Measurements from ENCODE around the gene FOXJ2.
"Not testable (repeated sequence)": the region's sequence is repeated elsewhere in the genome, so short reads cannot be mapped to it uniquely, and the experiment has no call there.

FOXJ2 gene

DNA sequence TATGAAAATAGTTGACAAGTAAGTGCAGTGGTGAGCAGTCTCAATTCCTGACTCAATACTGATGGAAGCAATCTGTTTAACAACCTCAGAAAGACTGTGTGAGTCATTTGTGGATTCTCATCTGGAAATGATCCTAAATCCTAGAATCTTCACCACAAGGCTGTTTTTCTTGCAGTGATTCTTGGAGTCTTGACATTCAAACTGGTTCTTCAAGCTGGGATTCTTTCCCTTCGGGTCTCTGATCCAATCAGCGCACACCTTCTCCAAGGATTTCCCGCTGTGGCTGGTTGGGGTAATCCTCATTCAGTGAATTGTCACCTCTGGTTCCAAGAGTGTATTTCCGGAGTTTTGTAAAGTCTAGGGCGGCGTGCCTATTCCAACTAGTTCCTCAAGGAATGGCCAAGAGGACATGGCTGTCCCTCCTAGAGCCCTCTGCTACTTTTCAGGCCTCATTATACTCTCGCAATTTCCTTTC lies 37.7 kb upstream of the FOXJ2 start:
- no peak overlapping the region for H3K4me3 ChIP-seq (ENCODE audit: low read length)
- DNase-seq (ENCODE audit: low read depth), result no peak
- TF ChIP-seq, protein P1, sequence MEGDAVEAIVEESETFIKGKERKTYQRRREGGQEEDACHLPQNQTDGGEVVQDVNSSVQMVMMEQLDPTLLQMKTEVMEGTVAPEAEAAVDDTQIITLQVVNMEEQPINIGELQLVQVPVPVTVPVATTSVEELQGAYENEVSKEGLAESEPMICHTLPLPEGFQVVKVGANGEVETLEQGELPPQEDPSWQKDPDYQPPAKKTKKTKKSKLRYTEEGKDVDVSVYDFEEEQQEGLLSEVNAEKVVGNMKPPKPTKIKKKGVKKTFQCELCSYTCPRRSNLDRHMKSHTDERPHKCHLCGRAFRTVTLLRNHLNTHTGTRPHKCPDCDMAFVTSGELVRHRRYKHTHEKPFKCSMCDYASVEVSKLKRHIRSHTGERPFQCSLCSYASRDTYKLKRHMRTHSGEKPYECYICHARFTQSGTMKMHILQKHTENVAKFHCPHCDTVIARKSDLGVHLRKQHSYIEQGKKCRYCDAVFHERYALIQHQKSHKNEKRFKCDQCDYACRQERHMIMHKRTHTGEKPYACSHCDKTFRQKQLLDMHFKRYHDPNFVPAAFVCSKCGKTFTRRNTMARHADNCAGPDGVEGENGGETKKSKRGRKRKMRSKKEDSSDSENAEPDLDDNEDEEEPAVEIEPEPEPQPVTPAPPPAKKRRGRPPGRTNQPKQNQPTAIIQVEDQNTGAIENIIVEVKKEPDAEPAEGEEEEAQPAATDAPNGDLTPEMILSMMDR (conservative IDR thresholded peaks at IDR 0.05; ENCODE audit: low read depth, low read length), result no peak

DNA sequence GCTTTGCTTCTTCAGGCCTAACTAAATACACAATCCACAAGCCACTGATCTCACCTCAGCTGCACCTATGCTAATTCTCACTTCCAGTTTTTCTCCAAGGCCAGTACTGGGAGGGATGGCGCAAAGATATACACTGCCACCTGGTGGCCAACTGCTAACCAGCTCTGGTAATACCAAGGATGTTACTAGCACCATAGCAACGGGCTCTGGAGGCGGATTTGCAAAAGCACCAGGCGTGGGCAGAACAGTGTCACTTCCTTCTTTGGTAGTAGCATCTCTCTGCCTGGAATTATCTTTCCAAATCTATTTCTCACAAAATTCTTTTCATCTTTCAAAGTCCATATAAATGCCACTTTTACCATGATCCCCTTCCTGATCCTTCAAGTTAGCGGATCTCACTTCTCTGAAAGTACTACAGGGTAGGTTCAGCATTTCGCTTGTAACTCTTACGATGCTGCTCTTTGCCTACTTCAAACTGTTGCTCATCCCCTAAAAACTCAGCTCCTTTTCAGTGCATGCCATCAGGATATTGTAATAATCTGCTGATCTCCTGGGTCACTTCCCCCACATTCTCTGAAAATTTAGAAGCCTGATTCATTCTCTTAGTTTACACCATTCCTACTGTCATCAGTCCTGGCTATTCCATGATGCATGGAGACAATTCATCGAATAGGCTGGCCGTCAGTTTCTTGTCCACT lies 37.1 kb upstream of the FOXJ2 start:
- no peak for DNase-seq (ENCODE audit: low read depth)
- TF ChIP-seq, protein P1 (conservative IDR thresholded peaks at IDR 0.05; ENCODE audit: low read depth, low read length), result peak; percentile 71
- no peak overlapping the region for H3K4me3 ChIP-seq (ENCODE audit: low read length)

DNA sequence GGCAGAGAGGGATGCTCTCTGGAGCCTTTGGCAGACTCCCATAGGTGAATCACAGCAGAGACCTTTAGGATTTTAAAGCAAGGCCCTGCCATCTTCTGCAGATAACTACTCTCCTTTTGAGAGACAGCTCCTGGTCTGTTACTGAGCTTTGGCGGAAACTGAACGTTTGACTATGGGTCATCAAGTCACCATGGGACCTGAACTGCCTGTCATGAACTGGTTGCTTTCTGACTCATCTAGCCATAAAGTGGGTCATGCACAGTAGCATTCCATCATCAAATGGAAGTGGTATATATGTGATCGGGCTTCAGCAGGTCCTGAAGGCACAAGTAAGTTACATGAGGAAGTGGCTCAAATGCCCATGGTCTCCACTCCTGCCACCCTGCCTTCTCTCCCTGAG lies 31.7 kb upstream of the FOXJ2 start:
- H3K4me3 ChIP-seq (ENCODE audit: low read length); DNase-seq (ENCODE audit: low read depth): not testable (repeated sequence)

DNA sequence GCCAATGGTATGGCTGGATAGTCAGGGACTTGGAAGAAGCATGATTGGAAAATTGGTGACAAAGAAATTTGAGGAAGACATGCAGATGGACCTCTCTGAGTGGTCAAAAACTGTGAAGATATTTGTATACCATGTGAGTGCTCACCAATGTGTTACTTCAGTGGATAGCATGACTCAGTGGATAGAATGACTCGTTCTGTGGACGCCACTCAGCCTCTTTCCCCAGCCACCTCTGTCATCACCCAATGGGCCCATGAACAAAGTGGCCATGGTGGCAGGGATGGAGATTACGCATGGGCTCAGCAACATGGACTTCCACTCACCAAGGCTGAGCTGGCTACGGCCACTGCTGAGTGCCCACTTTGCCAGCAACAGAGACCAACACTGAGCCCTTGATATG lies 31.0 kb upstream of the FOXJ2 start:
- not testable (repeated sequence) for H3K4me3 ChIP-seq (ENCODE audit: low read length); DNase-seq (ENCODE audit: low read depth)

DNA sequence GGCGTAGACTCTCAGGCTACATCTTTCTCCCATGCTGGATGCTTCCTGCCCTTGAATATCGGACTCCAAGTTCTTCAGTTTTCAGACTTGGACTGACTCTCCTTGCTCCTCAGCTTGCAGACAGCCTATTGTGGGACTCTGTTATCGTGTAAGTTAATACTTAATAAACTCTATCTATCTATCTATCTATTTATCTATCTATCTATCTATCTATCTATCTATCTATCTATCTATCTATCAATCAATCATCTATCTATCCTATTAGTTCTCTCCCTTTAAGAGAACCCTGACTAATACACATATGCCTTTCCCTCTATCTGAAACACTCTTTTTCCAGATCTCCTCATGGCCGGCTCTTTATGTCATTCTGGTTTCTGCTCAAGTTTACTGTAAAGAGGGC lies 27.6 kb upstream of the FOXJ2 start:
- not testable (repeated sequence) for H3K4me3 ChIP-seq (ENCODE audit: low read length); DNase-seq (ENCODE audit: low read depth)

DNA sequence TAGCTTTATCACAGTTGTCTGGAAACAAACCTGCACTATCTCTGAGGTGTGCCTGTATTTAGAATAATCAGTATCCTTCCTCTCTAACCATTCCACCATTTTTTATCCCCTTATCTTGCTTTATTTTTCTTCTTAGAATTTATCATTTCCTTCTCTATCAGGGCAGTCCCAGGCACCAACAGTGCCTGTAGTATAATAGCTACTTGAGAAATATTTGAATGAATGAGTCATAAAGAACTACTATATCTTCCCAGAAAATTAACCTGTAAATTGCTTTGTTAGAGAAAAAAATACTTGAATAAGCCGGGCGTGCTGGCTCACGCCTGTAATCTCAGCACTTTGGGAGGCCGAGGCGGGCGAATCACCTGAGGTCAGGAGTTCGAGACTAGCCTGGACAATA lies 21.2 kb upstream of the FOXJ2 start:
- H3K4me3 ChIP-seq (ENCODE audit: low read length), result no peak overlapping the region
- peak; percentile 50 for DNase-seq (ENCODE audit: low read depth)
- TF ChIP-seq, protein P1 (conservative IDR thresholded peaks at IDR 0.05; ENCODE audit: low read depth, low read length), result no peak

DNA sequence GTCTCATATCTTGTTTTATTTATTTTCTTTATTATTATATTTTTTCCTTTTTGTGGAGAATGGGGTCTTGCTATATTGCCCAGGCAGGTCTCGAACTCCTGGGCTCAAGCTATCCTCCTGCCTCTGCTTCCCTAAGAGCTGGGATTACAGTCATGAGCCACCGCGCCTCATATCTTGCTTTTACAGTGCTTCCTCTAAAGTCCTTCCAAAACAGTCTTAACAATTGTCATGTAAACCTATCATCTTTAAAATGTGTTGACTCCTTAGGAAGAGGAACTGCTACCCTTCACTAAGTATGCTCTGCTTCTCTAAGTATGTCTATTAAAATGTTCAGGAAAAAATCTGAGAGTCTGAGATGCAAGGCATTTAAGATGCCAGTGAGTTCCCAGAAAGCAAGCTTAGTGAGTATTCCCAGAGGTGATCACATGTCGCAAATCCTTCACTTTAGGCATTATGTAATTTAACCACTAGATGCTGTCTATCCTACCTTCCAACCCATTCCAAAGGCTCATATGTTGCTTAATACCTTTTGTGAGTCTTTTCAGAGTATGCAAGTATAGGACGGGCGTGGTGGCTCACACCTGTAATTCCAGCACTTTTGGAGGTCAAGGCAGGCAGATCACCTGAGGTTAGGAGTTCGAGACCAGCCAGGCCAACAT lies 19.7 kb upstream of the FOXJ2 start:
- TF ChIP-seq, protein P1 (conservative IDR thresholded peaks at IDR 0.05; ENCODE audit: low read depth, low read length), result no peak
- no peak for DNase-seq (ENCODE audit: low read depth)
- H3K4me3 ChIP-seq (ENCODE audit: low read length), result no peak overlapping the region

DNA sequence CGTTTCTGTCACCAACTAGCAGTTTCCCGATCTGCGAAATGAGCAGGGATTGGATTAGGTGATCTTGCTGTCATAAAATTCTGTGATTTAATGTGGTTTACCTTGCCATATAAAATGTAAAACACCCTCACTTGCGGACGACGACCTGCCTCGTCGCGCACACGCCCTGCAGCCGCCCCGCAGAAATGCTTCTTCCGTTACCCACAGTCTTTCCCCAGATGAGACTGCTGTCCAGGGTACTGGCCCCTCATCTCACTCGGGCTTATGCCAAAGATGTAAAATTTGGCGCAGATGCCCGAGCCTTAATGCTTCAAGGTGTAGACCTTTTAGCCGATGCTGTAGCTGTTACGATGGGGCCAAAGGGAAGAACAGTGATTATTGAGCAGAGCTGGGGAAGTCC lies 17.7 kb upstream of the FOXJ2 start:
- TF ChIP-seq, protein P1 (conservative IDR thresholded peaks at IDR 0.05; ENCODE audit: low read depth, low read length), result no peak
- no peak for DNase-seq (ENCODE audit: low read depth)
- H3K4me3 ChIP-seq (ENCODE audit: low read length), result no peak overlapping the region

DNA sequence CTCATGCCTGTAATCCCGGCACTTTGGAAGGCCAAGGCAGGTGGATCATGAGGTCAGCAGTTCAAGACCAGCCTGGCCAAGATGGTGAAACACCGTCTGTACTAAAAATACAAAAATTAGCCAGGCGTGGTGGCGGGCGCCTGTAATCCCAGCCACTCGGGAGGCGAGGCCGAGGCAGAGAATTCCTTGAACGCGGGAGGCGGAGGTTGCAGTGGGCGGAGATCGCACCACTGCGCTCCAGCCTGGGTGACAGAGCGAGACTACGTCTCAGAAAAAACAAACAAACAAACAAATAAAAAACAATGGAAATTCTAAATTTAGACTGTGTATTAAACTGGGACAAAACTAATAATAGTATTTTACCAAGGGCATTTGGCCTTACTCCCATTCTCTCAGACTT lies 14.3 kb upstream of the FOXJ2 start:
- not testable (repeated sequence) for H3K4me3 ChIP-seq (ENCODE audit: low read length); DNase-seq (ENCODE audit: low read depth)

Measured in retinal pigment epithelial cell (primary cell).